ENCODE measurements around the gene SPATA24.
"Not testable (repeated sequence)": the region's sequence is repeated elsewhere in the genome, so short reads cannot be mapped to it uniquely, and the experiment has no call there.

SPATA24 gene

DNA sequence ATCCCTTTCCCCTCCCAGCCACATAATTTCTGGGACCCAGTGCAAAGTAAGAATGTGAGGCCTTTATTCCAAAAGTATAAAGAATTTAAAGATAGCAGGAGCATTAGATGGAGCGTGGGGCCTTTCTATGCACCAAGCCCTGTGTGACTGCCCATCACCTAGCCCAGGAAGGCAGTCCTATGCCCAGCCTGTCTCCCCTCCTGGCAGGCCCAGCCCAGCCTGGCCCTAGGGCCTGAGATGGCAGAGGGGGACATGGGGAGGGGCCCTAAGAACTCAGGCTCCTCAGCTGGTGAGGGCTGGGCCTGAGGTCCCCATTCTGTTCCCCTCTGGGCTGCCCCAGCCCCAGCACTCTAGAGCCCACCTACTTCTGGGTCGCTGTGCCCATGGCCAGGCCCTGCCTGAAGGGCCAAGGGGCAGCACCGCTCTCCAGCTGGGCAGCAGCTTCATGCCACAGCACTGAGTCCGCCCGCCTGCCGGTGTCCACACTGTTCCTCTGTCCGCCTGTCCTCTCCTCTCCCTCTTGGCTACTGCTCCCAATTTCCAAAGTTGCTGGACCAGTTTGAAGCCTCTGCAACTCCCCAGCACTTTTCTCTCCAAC, 19.8 kb downstream of the SPATA24 start:
- in situ Hi-C loops (cut with MboI; ENCODE audit: low sequenced_read_pairs) = no loop called here

DNA sequence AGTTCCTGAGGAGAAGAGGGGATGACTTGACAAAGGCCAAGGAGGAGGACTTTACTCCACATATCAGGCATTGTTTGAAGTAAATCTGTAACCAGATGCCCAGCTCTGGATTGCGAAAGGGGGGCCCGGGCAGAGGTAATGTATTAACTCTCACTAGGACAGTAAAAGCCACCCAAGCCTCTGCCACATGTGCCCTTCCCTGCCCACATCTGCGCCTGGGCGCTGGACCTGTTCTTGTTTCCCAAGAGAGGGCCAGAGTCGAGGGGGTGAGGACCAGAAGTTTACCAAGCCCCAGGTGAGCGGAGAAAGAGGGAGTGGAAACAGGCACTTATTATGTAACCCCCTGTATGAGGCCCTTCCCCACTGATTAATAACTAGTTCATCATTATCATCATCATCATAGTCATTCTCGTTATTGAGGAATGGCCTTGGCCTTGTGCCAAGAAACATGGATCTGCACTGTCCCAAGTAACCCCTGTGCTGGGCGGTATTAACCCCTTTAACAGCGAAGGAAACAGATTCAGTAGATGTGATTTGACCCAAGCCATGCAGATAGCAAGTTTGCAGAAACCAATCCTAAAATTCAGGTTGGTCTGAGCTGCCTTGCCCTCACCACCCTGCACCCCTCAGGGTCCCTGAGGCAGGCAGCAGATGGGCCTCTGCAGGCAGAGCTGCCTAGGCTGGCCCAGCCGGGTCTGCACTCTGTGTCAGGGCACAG, 20.5 kb downstream of the SPATA24 start, which contains the start of gene SLC23A1:
Gene SLC23A1, minus strand, starts transcription at position 23 of the 718 bp plus-strand sequence. CDS start 44 bp downstream, outside the sequence.
- in situ Hi-C loops (cut with MboI; ENCODE audit: low sequenced_read_pairs) = no loop called here

DNA sequence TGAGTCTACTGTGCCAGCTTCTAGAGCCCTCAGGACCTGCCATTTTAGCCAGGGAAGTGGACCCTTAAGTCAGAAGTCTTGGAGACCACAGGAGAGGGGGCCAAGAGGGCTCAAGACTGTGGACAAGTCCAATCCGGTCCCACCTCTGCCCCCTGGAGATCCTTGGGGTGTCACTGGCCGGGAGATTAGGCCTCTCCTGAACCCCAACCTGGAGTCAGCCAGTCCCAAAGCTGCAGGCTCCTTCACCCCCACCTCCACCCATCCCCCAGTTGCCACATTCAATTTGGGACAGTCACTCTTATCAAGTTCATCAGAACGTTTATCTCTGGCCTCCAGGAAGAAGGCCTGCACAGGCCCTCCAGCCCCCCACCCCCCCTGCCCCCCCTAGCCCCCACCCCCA, 21.1 kb downstream of the SPATA24 start:
- in situ Hi-C loops (cut with MboI; ENCODE audit: low sequenced_read_pairs) = no loop called here

DNA sequence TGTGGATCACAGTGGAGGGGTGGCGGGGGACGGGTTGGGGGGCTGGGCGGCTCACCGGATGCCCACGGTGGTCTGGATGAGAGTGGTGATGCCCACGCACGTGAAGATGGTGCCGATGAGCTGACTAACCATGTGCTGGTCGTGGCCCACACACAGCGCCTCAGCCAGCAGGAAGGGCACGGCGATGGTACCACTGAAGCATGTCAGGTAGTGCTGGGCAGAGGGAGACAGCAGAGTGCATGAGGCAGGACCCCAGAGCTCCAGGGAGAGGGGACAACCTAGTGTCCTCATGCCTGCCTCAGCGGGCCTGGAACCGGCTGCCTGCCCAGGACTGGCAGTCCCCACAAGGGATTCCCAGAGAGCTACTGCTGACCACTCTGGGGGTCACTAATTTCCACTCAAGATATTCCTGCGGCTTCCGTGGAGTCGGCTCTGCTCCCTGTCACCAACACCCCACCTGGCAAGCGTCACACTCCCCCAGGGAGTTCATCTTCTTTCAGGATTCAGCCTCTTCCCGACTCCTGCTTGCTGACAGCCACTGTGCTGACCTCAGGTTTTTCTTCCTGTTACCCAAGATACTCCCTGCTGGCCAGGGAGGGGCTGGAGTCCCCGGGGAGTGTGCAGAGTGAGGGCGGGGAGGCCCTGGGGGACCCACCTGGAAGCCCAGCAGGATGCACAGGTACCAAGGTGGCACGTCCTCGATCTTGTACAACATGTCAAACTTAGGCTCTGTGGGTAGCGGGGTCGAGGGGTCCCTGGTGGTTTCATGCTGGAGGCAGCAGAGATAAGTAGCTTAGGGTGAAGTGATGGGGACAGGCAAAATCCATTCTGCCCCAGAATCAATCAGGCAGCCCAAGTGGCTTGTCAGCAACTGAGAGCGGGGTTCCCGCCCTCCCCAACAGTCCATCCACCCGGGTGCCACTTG, 21.8 kb downstream of the SPATA24 start:
- in situ Hi-C loops (cut with MboI; ENCODE audit: low sequenced_read_pairs) = no loop called here

DNA sequence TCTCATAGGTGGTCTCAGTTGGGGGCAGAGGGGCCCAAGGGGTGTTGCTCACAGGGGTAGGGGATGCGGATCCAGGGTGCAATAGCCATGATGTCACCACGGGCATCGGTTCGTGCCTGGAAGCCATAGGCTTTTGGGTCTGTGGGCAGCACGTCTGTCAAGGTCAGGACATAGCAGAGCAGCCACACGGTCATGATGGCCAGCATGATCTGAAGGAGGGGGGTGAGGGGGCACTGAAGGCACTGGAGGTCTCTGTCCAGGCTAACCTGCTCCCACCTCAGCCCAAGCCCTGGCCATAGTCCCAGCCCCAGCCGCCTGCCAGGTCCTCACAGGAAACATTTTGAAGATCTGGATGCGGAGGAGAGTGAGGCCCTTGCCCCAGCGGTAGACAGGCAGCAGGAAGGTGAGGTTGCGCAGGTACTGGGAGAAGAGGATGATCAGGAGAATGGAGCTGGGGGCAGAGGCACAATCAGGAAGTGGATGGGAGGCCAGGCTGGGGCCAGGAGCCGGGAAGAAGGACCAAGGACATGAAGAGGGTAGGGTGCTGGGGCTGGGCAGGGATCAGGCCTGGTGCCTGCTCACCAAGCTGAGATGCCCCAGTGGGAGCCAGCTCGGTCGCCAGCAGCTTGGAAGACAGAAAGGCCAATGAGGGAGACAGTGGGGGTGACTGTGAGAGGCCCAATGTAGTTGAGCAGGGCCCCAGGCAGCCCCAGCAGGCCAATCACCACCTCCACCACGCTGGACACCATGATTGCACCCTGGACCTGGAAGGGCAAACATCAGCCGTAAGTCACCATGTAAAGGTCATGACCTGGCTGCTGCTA, 24.1 kb downstream of the SPATA24 start:
- in situ Hi-C loops (cut with MboI; ENCODE audit: low sequenced_read_pairs) = no loop called here

DNA sequence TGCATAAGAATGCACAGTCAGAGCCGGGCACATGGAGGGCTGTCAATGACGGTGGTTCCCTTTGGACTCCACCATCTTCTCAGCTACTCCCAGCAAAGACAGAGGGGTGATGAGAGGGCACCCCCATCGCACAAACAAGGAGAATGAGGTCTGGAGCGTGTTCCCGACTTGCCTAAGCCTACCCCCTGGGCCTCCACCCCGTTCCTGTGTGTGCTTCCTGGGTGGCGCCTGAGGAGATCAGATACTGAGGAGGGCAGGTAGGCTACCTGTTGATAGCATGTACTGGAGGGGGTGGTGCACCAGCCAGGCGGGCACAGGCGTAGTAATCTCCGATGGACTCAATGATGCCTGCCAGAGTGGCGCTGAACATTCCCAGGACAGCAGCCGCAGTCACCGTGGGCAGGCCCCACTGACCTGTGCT, 24.9 kb downstream of the SPATA24 start:
- in situ Hi-C loops (cut with MboI; ENCODE audit: low sequenced_read_pairs) = no loop called here

DNA sequence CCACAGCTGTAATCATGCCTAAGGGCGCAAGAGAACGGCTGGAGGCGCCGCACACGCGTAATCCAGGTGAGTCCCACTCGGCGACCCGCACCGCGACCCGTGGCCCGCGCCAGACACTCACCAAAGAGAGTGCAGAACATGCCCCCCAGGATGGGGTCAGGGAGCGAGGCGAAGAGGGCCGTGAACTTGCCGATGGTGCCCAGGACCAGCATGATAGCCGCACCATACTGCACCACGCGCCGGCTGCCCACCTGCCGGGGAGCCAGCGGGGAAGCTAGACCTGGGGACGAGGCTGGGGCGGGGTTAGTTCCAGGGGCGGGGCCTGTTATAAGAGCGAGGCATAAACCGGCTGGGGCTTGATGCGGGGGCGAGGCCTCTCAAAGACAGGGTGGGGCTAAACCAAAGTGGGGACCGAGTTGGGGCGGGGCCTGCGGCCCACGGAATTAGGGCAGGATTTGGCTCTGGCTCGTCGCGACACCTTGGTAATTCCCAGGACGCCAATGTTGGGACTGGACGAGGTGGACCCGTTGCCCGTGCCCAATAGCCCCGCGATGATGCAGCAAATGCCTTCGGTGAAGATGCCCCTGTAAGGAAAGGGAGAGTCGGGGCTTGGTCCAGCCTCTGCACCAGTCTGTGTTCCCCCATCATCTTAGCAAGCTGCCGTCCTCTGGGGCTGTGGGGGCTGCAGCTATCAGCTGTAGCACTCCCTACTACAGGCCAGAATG, 25.6 kb downstream of the SPATA24 start:
- in situ Hi-C loops (cut with MboI; ENCODE audit: low sequenced_read_pairs) = no loop called here

DNA sequence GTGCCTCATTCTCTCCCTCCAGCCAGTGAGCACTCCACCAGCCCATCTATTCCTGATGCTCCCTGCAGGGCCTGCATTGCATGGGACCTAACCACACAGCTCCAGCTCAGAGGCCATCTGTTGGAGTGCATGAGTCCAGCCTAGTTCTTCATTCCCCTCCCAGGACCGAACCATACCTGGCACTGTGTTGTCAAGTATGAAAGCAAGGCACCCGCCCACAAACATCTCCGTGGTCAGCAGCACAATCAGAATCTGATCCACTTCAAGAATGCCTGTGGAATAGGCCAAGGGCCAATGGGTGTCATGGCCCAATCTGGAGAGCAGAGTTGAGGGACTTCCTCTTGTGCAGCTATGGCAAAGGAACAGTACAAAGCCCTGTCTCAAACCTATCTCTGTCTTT, 26.7 kb downstream of the SPATA24 start:
- in situ Hi-C loops (cut with MboI; ENCODE audit: low sequenced_read_pairs) = no loop called here

DNA sequence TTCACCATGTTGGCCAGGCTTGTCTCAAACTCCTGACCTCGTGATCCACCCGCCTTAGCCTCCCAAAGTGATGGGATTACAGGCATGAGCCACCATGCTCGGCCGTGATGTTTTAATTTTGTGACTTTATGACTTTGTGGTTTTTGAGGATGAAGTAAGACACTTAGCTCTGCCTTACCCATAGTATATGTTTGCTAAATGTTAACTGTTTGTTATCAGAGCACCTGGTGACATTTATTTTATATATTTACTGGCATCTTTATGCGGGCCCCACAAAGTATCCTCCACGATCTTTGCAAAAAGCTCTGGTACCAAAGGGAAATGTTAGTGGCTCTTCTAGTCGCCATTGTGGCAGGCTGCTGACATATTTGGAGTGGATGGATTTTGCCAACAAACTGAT, 27.5 kb downstream of the SPATA24 start:
- in situ Hi-C loops (cut with MboI; ENCODE audit: low sequenced_read_pairs) = no loop called here

DNA sequence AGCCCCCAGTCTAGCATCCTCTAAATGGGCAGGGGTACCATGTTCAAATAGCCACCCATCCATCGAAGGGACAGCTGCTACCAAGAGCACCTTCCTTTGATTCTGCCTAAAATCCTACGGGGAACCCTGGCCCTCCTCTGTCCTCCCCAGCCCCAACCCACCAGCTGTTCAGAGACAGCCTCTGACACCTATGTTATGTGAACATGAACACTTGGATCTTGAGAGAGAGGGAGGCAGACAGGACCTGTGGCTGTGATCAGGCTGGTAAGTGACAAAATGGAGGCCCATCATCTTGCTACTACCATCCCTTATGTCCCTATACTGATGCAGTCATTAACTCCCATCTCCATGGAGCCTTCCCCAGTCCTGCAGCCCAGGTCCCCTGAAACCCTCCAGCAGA, 29.0 kb downstream of the SPATA24 start:
- in situ Hi-C loops (cut with MboI; ENCODE audit: low sequenced_read_pairs) = no loop called here

DNA sequence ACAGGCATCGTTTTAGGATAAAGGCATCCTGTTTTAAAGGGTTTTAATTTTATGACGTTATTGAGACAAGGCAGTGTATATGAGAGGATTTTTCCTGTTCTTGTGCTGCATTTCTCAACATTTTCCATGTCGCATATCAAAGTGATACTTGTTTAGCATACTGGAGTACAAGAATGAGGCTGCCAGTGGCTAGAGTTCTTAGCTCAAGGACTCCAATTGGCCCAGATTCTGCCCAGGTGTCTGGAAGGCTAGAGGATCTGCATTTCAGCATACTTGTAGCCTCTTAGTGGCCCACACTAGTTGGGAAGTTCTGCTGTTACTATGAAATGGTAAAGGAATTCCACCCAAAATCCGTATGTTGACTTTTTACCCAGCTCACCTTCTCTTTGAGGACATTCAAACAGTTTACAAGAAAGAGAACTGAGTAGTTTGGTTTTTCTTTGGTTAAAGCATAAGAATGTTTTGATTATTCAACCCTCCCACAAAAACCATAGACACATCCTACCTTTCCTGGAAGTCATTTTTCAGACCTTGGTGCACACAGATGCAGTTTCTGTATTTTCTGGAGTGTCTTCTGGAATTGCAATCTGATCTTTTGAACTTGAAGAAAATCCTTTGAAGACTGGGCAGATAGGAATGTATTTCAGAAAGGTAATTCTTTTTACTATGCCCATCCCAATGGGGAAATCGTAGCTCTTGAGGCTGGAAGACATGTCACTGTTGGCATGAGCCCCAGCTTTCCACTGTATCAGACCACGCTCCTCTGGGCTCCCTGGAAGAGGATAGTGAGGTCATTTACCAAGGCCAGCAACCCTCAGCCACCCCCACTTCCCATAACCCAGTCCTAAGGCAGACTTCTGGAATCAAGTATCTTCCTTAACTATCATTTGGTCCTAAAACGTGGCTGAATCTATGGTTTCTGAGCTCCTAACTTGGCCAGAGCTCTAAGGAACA, 32.1 kb downstream of the SPATA24 start:
- in situ Hi-C loops (cut with MboI; ENCODE audit: low sequenced_read_pairs) = no loop called here

DNA sequence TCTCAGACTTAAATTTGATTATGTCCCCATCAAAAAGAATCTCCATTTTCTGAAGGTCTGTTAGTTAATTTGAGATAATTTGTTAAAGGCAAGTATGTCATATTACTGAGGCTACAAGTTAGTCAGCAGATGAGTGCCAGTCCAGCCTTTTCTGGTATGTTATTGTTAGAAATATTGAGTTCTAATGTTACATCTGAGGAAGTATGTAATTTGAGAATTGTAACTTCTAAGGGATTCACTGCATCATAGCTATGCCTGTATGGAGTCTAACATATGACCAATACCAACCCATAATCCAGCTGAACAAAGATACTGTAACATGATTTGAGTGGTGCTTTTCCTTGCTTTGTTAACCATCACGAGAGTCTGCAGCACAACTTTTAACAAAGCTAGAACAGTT, 34.7 kb downstream of the SPATA24 start:
- in situ Hi-C loops (cut with MboI; ENCODE audit: low sequenced_read_pairs) = no loop called here

DNA sequence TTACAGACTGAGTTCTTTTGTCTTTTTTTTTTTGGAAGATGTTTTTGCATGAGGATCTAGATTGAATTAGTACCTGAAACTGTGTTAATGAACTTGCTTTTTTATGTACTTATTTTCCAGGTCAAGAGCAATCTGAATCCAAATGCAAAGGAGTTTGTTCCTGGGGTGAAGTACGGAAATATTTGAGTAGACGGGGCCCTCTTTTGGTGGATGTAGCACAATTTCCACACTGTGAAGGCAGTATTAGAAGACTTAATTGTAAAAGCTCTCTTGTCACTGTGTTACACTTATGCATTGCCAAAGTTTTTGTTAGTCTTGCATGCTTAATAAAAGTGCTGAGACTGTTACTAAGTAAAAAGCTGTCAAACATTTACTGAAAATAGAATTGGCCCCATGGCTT, 35.3 kb downstream of the SPATA24 start:
- in situ Hi-C loops (cut with MboI; ENCODE audit: low sequenced_read_pairs) = no loop called here

DNA sequence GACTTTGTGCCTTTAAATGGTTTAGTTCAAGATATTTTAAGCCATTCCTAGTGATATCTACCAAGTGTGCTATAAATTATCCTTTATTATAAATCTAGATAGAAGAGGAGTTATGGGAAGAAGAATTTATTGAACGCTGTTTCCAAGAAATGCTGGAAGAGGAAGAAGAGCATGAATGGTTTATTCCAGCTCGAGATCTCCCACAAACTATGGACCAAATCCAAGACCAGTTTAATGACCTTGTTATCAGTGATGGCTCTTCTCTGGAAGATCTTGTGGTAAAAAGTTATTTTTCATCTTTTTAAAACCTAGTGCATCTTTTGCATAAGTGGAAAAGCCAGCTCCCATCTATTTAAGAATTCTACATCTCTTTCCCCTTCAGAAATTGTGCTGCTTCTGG, 39.4 kb downstream of the SPATA24 start:
- in situ Hi-C loops (cut with MboI; ENCODE audit: low sequenced_read_pairs) = no loop called here

DNA sequence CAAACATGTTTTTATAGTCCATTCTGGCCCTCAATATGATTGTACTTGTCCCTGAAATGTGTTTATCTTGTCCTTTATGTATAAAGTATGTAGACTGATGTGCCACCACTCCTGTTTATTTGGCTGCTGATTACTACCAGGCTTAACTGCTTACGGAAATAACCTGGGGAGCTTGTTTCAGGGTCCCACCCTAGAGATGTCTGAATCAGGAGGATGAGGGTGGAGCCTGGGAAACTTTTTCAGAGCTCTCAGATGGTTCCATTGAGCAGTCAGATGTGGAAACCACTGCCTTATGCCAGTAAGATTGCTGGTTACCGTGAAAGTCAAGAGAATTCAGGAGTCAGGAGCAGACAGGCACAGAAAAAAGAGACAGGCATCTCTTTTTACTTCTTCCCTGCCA, 40.0 kb downstream of the SPATA24 start:
- in situ Hi-C loops (cut with MboI; ENCODE audit: low sequenced_read_pairs) = no loop called here

DNA sequence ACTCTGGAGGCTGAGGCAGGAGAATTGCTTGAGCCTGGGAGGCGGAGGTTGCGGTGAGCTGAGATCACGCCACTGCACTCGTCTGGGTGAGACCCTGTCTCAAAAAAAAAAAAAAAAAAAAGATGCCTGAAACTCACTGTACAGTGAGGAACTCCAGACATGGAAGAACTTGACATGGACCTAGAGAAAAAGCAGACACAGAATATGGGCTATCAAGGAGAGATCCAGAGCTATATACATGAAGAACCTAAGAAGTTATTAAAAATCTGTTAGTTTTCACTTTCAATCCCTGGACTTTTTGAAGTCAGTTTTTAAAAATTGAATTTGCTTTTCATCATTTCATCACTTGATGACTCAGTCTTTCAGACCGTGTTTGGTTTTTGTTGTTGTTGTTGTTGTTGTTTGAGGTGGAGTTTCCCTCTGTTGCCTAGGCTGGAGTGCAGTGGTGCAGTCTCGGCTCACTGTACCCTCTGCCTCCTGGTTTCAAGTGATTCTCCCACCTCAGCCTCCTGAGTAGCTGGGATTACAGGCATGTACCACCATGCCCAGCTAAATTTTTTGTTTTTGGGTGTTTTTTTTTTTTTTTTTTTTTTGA, 42.0 kb downstream of the SPATA24 start:
- in situ Hi-C loops (cut with MboI; ENCODE audit: low sequenced_read_pairs) = no loop called here

DNA sequence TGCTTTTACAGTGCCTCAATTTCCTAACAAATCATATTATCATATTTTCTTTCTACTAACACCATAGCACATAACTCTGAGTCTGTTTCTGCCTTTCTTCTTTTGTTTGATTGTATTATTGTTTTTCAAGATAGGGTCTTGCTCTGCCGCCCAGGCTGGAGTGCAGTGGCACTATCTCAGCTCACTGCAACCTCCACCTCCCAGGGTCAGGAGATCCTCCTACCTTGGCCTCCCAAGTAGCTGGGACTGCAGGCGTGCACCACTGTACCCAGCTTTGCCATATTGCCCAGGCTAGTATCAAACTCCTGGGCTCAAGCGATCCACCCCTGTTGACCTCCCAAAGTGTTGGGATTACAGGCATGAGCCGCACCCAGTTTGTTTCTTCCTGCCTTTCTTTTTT, 43.5 kb downstream of the SPATA24 start:
- in situ Hi-C loops (cut with MboI; ENCODE audit: low sequenced_read_pairs) = no loop called here

DNA sequence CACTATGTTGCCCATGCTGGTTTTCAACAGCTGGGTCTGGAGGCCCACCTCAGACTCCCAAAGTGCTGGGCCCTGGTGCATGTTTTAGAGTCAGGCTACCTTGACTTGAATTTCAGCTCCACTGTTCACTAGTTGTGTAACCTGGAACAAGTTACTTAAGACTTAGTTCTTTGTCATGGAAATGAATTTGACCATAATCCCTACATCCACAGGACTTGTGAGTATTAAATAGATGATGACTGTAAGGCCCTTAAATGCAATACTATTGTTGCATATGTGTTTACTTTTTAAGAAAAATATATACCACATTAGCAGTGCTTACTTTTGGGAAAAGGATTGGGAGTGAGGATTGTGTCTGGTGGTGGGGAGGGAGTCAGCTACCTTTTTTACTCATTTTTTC, 45.8 kb downstream of the SPATA24 start:
- in situ Hi-C loops (cut with MboI; ENCODE audit: low sequenced_read_pairs) = no loop called here

DNA sequence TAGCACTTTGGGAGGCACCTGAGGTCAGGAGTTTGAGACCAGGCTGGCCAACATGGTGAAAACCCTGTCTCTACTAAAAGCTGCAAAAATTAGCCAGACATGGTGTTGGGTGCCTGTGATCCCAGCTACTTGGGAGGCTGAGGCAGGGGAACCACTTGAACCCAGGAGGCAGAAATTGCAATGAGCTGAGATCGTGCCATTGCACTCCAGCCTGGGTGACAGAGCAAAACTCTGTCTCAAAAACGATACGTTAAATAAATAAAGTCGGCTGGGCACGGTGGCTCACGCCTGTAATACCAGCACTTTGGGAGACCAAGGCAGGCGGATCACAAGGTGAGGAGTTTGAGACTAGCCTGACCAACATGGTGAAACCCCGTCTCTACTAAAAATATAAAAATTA, 48.0 kb downstream of the SPATA24 start:
- in situ Hi-C loops (cut with MboI; ENCODE audit: low sequenced_read_pairs) = not testable (repeated sequence)

All from HL-60/S4 (cell line).